Femur (tissue), 1 donor: ENCODE measurements around the gene GBF1.

ENCODE experiments used
- DNase-seq: peaks from one replicate; pipeline ENCODE4 v3.0.0-alpha.2; 2017

GBF1 gene

DNA sequence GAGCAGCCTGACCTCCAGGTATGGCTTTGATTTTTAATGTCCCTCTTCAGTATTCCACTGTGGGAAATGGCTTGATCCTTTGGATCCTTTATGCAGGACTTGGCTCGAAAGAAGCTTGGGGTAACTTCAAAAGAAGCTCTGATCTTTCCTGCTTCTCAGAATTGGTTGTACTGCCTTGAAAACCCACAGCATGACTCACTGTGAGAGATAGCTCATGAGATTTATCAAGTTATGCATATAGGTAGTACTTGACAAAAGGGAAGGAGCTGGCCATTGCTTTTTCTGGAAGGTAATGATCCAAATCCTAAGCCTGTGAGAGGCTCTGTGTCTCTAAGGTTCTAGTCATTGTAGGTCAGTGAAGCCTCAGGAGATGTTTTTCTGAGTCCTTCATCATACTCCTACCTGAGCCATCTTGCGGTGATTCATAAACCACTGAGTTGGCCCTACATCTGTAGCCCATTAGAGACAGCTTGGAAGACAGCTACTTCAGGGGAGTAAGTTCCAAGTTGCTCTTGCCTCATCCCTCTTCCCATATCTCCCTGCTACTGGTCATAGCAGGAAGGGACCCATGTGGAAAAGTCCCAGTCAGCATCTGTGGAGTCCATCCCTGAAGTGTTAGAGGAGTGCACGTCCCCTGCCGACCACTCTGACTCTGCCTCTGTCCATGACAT lies 113.5 kb downstream of the GBF1 start:
- DNase-seq: no peak

DNA sequence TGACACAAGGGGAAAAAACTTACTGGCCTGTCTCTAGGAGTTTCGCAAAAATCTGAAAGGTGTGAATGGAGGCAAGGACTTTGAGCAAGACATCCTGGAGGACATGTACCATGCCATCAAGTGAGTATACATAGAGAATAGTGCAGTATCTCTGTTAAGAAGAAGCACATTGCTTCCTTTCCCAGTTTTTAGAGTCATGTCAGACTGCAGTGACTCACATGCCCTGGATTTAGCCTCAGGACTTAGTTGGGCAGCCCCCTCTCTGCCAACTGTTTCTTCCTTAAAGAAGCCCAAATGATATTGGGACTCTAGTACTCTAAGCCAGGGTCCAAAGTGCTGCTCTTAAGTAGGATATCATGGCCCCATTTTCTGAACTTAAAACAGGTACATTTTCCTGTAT lies 122.1 kb downstream of the GBF1 start:
- DNase-seq: no peak

DNA sequence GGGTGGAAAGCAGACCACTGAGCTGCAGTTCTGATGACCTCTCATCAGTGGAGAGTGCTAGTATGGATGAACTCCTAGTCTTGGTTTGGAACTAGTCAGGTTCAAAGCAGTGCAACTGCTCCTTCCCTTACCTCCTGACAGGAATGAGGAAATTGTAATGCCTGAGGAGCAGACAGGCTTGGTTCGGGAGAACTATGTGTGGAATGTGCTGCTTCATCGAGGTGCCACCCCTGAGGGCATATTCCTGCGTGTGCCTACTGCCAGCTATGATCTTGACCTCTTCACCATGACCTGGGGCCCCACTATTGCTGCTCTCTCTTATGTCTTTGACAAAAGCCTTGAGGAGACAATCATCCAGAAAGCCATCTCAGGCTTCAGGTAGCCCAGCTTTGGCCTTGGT lies 122.7 kb downstream of the GBF1 start:
- no peak for DNase-seq

DNA sequence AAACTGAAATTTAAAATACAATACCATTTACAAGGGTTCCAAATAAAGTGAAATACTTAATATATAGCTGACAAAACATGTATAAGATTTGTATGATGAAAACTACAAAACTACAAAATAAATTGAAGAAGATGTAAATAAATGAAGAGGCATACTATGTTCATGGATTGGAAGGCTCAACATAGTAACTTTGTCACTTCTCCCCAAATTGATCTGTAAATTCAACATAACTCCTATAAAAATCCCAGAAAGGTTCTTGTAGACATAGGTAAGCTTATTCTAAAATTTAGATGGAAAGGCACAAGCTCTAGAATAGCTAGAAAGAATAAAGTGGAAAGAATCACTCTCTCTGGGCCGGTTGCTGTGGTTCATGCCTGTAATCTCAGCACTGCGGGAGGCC lies 126.0 kb downstream of the GBF1 start:
- no peak for DNase-seq

DNA sequence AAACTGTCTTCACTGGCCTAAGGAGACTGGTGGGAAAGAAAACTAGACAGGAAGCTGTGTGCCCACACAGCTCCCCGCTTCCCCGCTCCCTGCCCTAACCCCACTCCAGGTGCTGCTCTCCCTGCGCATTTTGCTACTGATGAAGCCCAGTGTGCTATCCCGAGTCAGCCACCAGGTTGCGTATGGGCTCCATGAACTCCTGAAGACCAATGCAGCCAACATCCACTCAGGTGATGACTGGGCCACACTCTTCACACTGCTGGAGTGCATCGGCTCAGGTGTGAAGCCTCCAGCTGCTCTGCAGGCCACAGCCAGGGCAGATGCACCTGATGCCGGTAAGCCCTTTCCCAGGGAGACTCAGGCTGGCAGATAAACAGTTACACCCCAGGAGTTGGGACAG lies 129.9 kb downstream of the GBF1 start:
- DNase-seq: no peak

DNA sequence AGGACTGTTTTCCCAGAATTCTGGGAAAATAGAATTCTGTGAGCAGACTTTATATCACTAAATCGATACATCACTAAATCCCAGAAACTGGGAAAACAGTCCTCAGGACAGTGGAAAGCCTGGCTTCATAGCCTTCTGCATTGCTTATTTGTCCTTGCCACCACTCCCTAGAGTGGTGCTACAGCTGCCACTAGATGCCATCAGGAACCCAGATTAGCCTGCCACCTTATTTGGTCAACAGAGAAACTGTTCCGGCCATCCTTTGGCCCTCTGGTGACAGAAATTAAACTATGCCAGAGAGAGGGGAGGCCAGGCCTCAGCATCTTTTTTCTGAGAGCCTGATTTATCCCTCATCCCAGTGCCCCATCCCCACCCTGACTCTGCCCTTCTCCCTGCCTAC lies 130.5 kb downstream of the GBF1 start:
- no peak for DNase-seq

DNA sequence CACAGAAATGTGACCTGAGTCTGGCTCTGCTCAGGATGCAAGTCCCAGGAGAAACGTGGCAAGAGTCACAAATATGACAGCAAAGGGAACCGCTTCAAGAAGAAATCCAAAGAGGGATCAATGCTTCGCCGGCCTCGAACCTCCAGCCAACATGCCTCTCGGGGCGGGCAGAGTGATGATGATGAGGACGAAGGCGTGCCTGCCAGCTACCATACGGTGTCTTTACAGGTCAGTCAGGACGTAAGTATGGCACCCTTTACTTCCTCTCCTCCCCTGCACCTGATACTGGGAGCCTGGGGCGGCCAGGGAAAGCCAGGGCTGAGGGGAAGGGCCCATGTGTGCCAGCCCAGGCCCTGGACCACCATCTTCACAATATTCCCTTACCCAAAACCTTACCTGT lies 131.6 kb downstream of the GBF1 start:
- DNase-seq: no peak

DNA sequence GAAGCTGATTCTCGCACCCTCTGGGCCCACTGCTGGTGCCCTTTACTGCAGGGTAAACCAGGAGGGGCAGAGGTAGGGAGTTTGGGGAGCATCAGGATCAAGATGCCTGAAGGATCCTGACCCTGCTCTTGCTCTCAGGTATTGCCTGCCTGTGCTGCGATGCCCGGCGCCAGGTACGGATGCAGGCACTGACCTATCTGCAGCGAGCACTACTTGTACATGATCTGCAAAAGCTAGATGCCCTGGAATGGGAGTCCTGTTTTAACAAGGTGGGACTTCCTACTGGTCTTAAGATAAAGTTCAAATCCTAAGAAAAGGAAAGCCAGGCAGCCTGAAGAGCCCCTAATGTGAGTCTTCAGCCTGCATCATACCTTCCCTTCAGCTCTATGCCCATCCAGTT lies 134.1 kb downstream of the GBF1 start:
- DNase-seq: no peak

DNA sequence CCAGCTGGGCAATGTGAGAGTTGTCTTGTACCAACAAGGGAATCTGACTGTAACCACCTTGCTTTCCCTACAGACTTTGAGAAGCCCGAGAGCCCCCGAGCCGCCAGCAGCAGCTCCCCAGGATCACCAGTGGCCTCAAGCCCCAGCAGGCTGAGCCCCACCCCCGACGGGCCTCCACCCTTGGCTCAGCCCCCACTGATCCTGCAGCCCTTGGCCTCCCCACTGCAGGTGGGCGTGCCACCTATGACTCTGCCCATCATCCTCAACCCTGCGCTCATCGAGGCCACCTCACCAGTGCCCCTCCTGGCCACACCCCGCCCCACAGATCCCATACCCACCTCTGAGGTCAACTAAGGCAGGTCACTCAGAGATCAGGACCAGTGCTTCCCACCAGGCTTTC lies 136.7 kb downstream of the GBF1 start:
- DNase-seq: no peak

DNA sequence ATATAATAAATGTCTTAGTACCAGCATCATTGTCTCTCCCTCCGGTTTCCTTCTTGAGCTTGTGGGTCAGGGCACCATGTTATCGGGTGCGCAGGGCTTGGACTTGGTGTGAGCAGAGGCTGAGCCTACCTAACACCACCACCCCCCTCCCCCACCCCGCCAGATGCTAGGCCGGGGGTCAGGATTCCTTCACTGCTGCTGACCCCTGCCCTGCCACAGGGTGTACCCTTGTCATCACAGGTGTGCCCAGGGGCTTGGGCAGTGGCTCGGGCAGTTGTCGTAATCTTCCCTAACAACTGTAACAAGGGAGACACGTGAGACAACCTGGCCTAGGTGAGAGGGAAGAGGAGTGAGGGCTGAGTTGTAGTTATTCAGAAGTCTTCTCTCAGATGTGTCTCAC lies 137.5 kb downstream of the GBF1 start:
- no peak for DNase-seq

DNA sequence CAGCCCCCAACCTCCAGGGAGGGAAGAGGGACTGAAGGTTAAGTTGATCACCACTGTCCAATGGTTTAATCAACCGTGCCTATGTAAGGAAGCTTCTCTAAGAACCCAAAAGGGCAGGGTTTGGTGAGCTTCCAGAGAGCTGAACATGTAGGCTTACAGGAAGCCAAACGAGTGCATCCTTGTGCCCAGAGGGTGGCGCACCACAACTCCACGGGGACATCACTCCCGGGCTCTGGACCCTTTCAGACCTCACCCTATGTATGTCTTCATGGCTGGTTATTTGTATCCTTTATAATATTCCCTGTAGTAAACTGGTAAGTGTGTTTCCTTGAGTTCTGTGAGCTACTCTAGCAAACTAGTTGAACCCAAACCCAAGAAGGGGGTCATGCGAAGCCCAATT lies 138.7 kb downstream of the GBF1 start:
- DNase-seq: no peak

DNA sequence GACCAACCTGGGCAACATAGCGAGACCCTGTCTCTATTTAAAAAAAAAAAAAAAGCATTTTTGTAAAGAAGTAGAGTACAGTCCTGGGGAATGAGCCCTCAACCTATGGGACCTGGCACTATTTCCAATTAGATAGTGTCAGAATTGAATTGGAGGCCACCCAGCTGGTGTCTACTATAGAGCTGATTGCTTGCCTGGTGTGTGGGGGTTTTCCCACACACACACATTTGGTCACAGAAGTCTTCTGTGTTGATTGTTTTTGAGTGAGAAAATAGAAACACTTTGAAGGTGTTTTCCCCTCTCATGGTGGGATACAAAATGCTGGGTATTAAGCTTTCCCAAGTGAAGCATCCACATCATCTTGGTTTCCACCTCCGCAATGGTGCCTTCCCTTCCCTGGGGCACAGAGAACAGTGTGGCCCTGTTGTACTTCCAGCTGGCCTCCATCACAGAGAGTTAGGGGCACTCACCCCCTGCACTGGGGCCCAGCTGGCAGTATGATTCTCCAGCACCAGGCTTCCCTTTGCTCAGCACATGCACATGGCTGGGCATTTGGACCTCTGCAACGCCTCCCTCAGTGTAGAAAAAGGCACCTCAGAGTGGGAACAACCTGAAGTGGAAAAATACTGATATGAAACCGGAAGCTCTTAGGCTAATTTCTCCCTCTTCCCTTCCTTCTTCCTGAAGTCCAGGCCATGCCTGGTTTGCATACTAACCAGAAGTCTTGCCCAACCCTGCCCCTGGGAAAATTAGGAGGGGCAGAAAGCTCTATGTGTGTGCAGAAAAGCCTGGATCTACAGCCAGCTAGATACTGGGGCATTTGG lies 139.5 kb downstream of the GBF1 start:
- no peak for DNase-seq

DNA sequence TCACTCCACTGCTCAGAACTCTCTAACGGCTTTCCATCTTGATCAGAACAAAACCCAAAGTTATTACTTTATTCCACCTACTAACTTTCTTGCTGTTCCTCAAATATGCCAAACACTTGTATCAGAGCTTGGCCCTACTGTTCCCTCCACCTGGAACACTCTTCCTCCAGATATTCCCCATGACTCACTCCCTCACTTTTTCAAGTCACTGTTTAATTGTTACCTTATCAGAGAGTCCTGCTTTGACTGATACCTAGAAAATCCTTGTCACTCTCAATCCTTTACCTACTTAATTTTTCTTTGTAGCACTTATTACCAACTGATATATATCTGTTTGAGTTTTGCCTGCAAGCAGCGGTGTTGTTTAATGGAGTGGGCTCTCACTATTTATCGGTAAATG lies 144.6 kb downstream of the GBF1 start:
- DNase-seq: no peak

DNA sequence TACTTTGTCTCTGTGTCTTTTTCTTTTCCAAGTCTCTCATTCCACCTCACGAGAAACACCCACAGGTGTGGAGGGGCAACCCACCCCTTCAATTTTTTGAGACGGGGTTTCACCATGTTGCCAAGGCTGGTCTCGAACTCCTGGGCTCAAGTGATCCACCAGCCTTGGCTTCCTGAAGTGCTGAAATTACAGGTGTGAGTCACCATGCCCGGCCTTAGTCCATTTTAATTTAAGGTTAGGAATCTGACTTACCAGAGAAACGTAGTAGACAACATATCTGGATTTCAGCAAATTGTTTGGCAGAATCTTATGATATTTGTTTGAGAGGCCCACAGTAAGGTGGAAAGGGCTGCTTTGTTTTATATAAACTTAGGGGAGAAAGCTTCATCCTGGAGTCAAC lies 147.0 kb downstream of the GBF1 start:
- DNase-seq: no peak

DNA sequence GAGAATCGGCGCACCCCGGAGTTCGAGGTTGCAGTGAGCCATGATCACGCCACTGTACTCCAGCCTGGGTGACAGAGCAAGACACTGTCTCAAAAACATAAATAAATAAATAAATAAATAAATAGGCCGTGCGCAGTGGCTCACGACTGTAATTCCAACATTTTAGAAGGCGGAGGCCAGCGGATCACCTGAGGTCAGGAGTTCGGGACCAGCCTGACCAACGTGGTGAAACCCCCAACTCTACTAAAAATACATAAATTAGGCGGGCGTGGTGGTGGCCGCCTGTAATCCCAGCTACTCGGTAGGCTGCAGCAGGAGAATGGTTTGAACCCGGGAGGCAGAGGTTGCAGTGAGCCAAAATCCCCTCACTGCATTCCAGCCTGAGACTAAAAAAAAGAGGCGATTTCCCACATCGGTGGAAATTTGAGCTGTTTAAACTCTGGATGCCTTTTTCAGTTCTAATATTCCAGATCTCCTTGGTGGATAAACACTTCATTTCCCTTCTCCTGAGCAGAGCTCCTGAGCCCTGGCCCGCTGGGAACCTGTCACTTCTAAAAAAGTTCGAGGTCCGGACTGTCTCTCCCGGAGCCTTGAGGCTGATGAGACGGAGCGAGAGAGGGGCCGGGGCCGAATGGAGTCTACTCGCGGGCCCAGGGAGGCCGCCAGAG lies 148.2 kb downstream of the GBF1 start:
- DNase-seq: no peak

DNA sequence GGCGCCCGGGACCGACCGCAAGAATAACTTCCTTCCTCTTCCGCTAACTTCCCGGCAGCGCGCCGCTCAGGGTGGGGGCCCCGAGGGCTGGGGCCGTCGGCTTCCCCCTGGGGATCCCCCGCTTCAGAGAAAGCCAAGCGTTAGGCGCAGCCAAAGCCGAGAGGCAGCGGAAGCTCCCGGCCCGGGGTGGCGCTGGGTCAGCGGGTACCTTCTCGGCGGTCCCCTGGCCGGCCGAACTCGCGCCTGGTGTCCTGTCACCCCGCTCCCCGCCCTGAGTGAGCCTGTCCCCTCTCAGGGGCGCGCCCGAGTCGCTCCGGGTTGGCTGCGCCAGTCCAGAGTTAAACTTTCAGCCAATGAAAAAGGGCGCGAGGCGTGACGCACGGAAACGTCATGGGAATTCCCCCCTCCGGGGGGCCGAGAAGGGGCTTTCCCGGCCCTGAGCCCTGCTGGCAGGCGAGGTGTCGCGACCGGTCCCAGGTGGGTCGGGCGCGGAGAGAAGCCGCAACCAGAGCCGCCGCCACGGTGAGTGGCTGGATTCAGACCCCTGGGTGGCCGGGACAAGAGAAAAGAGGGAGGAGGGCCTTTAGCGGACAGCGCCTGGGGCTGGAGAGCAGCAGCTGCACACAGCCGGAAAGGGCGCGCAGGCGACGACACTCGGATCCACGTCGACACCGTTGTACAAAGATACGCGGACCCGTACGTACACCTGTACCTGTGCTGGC lies 148.9 kb downstream of the GBF1 start:
- peak; percentile 95 for DNase-seq

DNA sequence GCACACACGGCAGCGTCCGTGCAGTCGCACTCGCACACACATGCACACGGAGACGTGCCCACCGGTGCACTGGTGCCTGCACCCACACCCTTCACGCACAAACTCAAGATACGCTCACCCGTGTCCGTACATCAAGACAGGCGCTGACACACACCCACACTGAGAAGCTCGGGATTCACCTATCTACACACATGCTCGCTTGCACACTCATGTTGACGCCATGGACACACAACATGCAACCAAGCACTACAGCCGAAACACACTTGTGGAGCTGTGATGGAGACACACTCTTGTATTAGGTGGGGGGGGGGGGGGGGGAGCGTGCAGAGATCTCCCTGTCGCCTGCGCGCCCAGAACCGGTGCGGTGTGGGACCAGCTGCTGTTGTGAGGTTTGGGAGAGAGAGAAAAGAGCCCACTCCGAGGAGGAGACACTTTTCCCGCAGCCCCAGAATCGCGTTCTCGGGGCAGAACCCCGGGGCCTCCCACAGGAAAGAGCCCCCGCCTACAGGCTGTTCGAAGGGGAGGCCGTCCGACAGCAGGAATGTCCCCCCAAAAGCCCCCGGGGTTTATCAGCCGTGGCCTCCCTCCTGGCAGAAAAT lies 149.6 kb downstream of the GBF1 start:
- peak; percentile 59 for DNase-seq

DNA sequence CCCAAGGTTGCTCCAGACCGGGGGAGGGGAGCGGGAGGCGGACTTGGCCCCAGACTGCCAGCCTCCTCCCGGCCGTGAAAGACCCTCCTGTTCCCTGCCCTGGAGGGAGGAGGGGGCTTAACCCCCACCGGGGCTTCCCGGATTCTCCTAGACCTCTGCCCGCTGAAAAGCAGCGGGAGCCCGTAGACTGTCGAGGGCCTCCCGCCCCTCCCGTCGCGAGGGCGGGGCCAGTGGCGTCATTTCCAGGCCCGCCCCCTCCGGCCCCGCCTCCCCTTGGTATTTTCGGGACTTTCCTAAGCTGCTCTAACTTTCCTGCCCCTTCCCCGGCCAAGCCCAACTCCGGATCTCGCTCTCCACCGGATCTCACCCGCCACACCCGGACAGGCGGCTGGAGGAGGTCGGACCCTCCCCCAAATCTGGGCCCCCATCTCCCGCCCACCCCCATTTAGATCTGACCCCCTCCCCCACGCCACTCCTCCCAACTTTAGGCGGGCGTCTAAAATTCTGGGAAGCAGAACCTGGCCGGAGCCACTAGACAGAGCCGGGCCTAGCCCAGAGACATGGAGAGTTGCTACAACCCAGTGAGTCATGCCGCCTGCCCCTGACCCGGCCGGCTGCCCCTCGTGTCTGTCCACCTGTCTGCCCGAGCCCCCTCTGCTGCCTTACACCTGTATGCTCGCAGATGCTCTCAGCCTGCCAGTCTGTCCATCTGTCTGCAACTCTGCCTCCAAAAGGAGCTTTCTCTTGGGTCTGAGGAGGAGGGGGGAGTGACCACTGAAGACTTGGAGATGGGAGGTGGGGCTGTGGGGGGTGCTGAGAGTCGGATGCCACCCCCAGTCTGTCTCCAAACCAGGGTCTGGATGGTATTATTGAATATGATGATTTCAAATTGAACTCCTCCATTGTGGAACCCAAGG lies 150.3 kb downstream of the GBF1 start, which contains the start of gene NFKB2:
Gene NFKB2 (plus strand): TSS at position 306 of the 917 bp plus-strand sequence. CDS start 255 bp downstream, at position 561.
- peak; percentile 95 for DNase-seq

DNA sequence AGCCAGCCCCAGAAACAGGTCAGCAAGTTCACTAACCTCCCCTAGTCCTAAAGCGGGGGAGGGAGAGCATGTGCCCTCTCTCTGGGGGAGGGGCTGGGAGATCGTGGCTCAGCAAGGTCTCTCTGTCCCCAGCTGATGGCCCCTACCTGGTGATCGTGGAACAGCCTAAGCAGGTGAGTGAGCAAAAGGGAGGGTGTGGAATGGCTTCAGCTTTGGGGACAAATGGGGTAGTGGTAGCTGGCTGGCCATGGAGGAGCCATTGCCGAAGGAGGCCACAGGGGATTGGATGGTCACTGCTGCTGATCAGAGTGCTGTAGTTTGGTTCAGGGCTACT lies 151.0 kb downstream of the GBF1 start:
- no peak for DNase-seq

DNA sequence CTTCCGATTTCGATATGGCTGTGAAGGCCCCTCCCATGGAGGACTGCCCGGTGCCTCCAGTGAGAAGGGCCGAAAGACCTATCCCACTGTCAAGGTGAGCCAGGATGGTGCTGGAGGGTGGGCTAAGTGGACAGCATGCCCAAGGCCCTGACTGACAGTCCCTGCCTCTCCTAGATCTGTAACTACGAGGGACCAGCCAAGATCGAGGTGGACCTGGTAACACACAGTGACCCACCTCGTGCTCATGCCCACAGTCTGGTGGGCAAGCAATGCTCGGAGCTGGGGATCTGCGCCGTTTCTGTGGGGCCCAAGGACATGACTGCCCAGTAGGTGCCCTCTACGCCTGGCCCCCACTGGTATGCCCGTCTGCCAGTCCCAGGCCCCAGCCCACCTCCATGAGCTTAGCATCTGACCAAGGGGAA lies 151.4 kb downstream of the GBF1 start:
- no peak for DNase-seq

DNA sequence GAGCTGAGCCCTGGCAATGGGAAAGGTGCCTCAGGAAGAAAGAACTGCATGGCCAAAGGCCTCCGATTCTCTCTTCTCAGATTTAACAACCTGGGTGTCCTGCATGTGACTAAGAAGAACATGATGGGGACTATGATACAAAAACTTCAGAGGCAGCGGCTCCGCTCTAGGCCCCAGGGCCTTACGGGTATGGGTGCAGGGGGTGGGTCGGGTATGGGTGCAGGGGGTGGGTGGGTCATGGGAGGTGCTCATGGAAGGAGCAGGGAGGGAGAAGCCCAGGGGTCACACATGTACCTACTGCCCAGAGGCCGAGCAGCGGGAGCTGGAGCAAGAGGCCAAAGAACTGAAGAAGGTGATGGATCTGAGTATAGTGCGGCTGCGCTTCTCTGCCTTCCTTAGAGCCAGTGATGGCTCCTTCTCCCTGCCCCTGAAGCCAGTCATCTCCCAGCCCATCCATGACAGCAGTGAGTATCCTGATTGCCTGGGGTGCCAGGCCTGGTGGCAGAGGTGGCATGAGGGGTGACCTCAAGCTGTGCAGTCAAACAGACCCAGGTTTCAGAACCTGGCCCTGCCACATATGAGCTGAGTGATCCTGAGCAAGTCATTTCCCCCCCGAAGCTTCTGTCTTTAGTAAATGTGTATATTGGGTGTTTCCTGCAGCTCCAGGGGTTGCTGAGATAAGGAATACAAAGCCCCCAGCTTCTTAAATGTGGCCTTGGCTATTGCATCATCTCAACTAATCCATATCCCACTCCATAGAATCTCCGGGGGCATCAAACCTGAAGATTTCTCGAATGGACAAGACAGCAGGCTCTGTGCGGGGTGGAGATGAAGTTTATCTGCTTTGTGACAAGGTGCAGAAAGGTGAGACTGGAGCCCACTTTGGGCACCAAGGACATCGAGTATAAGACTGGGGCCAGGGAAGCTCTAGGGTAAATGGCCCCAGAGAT lies 152.2 kb downstream of the GBF1 start:
- DNase-seq: no peak
